Putamen (tissue), 1 donor: ENCODE measurements around the gene RAG1.
A peak's percentile ranks its signal among the peaks of the same experiment; 100 is the strongest.
"Not testable (repeated sequence)": the region's sequence is repeated elsewhere in the genome, so short reads cannot be mapped to it uniquely, and the experiment has no call there.

Source experiments
- DNase-seq: peaks from one replicate; pipeline ENCODE4 v3.0.0-alpha.2; 2016; ENCODE audit warnings: low spot score

RAG1 gene

DNA sequence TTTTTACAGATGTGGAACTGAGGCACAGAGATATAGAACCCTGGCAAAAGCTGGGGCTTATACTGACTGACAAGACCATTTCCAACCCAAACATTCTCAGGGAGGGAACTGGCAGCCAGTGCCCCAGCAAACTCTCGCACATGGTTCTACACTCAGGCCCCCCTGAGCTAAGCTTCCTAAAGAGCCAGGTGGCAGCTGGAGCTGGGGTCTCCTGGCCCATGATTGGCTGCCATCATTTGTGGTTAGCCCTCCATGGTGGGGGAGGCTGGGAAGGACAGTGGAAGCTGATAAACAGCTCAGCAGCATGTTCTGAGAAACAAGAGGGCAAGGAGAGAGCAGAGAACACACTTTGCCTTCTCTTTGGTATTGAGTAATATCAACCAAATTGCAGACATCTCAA, at the start of gene RAG1:
TSS of gene RAG1 (plus strand) at position 314 of the 400 bp plus-strand sequence. CDS start 5,298 bp downstream, outside the sequence.
- no peak for DNase-seq

DNA sequence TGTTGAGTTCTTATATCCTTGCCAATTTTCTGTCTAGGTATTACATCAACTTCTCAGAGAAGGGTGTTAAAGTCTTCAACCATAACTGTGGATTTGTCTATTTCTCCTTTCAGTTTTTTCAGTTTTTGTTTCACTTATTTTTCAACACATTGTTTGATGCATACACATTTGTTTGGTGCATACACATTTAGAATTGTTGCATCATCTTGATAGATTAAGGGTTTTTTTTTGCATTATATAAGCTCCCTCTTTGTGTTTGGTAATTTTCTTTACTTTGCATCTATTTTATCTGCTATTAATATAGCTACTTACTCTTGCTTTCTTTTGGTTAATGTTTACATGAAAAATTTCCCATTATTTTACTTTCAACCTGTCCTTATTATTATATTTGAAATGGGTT, 37.0 kb upstream of the RAG1 start:
- no peak for DNase-seq

DNA sequence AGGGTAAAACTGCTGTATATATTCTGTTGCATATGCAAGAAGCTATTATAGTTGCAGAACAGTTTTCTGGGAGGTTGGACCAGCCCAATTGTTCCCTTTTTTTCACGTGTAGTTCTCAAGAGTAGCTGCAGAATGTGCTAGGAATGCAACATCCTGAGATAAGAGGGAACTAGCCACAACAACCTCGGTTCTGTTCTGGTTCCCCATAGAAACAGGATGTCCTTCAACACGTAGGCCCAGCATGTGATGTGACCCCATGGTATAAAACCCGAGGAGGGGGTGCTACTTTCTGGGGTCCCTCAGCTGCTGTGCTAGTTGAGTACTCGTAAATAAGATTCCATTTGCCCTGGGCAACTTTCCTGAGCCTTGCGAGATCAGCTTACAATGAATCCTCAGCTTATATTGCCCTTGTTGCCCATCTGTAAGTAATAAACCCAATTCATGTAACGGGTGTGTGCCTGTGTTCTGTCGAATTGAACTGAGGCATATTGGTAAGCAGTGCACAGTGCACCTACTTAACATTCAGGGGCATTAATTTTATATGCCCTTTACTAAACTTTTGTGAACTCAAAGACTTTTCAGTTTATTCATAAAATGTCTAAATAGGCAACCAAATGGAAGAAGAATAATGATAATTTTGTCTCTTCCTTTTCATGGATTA, 34.7 kb upstream of the RAG1 start:
- DNase-seq = no peak

DNA sequence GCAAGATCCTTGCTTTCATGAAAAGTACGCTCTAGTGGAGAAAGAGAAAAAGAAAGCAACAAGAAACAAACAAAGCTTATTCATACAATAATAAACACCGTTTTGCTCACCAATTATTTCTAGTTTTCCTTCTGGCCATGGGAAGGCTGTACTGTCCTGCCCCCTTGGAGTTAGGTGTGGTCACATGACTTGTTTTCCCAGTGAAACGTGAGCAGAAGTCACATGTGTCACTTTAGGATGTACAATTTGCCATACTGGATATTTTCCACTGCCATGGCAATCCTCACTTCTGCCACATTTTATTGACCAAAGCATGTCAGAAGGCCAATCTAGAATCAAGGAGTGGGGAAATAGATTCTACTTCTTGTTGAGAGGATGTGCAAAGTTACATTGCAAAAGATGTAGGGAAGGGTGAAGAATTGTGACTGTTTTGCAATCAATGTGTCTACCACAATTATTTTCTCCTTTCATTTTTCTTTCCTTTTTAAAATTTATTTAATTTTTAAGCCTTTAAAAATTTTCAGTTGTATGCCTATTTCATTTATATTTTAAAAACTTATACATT, 33.4 kb upstream of the RAG1 start:
- no peak for DNase-seq

DNA sequence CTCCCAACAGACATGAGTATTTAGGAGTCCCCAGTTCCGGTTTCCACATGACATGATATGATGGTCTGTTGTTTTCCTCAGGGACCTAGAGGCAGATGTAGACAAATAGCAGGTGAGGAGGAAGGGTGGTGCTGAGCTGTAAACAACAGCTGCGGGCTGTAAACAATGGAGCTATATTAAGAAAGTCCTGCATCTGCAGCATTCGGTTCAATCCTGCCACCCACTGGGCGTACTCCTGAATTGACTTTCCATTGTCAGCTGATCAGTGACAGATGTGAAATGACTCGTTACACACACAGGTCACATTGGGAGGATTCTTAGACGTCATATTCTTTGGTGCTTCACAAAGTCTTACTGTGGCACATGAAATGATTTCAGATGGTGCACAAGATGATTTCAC, 26.8 kb upstream of the RAG1 start:
- peak; percentile 30 for DNase-seq

DNA sequence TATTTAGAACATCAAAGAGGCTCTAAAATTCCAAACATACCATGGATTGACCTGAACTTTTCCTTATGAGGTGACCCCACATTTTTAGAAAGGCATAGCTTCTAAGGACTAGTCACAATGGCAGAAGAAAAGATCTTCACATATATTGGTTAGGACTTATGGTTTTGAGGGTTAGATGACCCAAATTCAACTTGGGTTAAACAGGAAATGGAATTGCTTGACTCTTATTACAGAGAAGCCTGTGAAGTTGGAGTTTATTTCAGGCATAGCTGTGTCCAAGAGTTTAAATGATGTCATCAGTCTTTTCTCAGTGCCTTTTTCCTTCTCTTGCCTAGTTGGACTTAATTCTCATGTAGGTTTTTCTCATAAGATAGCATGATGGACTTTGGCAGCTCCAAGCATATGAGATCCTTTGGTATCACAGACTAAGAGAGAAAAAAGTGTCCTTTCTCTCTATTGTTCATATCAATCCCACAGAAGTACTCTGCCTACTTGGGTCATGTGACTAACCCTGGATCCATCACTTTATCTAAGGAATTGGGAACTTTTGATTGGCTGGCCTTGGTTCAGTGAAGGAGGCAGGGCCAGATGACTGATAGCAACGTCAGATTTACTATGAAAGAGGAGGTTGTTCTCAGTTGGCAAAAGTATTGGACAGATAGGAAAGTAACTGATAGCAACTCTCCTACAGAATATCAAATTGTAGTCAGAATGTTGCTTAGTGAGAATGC, 17.3 kb upstream of the RAG1 start:
- DNase-seq = no peak

DNA sequence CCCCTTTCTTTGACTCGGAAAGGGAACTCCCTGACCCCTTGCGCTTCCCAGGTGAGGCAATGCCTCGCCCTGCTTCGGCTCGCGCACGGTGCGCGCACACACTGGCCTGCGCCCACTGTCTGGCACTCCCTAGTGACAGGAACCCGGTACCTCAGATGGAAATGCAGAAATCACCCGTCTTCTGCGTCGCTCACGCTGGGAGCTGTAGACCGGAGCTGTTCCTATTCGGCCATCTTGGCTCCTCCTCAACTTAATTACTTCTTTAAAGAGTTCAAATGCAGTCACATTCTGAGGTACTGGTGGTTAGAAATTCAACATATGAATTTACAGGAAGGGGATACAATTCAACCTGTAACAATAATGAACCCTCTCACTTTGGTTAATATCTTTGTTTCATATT, 10.4 kb upstream of the RAG1 start:
- DNase-seq = not testable (repeated sequence)

DNA sequence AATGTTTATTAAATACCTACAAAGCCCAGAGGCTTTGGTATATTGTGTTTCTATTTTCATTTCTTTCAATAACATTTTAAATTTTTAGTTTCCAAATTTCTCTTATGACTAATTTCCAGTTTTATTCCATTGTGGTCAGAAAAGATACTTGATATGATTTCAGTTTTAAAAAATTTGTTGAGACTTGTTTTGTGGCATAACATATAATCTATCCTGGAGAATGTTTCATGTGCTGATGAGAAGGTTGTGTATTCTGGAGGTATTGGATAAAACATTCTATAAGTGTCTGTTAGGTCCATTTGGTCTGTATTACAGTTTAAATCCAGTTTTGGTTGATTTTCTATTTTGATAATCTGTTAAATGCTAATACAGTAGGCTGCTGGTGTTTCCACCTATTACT, 9.8 kb upstream of the RAG1 start:
- no peak for DNase-seq

DNA sequence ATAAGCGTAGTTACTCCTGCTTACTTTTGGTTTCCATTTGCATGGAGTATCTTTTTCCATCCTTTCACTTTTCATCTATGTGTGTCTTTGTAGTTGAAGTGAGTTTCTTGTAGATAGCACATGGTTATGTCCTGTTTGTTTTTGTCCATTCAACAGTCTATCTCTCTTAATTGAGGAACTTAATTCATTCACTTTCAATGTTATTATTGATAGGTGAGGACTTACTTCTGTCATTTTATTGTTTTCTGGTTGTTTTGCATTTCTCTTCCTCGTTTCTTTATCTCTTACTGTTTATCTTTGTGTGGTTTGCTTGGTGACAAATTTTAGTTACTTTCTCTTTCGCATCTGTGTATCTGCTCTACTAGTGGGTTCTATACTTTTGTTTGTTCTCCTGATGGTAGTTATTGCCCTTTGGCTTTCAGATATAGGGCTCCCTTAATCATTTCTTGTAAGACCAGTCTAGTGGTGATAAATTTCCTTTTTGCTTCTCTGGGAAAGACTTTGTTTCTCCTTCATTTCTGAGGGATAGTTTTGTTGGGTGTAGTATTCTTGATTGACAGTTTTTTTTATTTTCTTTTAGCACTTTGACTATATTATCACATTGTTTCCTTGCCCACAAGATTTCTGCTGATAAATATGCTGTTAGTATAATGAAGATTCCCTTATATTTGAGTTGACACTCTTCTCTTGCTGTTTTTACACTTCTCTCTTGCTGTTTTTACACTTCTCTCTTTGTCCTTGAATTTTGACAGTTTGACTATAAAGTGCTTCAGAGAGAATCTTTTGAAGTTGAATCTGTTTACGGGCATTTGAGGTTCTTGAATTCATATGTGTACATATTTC, 9.0 kb upstream of the RAG1 start:
- DNase-seq = no peak

DNA sequence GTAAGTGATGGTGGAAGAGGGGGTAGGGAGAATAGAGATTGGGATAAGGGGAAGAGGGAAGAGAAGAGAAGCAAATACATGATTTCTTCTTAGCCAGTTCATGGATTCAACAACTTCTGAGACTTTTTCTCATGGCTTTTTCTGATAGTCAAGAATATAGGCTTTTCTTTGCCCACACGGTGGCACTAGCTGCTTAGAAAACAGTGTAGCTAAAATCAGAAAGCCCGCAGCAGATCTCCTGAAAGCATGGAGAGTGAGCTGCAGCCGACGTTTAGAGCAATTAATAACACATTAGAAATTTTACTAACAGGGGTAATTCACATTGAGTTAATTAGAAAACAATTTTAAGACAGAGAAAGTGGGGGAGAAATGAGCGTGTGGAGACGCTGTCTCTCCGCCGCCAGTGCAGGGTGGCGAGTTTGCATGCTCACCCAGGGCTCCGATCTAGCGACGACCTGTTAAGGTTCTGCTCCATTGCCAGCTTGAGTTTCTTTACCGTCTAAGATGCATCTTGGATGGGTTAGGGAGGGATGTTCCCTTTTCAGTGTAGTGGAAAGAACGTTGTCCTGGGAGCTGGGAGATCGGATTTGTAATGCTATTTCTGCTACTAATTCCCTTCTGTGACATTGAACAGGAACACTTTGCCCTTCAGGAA, 3.3 kb upstream of the RAG1 start:
- peak; percentile 61 for DNase-seq

DNA sequence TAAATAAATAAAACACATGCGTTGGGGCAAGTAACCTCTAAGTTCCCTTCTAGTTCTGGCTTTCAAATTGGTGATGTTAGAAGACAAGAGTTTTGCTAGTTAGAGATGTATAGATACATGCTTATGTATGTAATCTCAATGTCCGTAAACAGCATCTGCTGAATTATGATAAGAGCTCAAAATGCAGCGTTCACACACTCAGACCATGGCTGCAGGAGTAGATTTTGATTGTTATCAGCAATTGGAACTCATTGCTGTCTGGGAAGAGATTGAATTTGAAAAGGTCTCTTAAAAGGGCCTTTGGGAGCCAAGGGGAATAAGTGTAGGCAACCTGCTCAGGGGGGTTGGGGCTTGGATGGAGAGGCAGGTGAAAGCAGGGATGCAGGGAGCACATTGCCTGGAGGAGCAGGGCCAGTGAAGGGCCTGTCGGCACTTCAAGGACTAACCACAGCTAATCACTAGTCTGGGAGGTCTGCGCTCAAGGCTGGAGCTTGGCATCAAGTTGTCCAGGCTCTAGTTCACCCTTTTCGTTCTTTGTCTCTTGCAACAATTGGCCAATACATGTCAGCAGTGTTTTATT, 2.7 kb upstream of the RAG1 start:
- DNase-seq = no peak

DNA sequence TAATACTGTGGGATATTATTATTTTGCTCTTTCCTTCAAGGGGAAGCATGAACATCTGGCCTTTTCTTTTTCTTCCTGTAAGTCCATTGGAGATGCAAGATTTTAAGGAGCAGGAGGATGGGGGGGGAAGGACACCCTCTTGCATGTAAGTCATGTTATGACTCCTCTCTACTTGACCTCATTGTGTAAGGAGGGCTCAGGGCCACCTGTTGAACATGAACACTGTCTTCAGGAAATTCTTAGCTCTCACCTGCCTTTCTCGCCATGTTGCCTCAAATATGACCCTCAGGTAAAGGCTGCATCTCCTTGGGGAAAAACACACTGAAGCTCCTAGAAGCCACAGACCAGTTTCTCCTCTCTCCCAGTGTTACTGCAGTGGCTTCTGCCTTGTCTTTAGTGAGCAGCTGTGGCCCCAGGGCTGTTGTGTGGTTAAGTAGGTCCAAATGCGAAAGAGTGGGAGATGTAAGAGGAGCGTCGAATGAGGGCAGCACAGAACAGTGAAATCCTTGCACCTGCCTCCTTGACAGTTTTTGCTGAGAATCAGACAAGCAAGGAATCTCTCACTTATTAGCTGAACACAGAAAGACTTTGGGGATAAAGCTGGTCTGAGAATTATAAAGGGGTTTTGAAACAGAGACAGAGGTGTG, 1.3 kb upstream of the RAG1 start:
- DNase-seq = no peak

DNA sequence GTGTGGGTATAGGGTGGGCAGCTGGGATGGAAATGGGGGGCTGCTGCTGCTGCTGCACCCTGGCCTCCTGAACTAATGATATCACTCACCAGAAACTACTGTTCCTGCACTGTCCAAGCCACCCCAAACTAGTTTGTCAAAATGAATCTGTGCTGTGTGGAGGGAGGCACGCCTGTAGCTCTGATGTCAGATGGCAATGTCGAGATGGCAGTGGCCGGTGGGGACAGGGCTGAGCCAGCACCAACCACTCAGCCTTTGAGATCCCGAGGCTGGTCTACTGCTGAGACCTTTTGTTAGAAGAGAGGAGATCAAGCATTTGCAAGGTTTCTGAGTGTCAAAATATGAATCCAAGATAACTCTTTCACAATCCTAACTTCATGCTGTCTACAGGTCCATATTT, 1.3 kb downstream of the RAG1 start:
- no peak for DNase-seq

DNA sequence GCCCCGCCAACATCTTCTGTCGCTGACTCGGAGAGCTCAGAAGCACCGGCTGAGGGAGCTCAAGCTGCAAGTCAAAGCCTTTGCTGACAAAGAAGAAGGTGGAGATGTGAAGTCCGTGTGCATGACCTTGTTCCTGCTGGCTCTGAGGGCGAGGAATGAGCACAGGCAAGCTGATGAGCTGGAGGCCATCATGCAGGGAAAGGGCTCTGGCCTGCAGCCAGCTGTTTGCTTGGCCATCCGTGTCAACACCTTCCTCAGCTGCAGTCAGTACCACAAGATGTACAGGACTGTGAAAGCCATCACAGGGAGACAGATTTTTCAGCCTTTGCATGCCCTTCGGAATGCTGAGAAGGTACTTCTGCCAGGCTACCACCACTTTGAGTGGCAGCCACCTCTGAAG, 6.7 kb downstream of the RAG1 start:
- no peak for DNase-seq

DNA sequence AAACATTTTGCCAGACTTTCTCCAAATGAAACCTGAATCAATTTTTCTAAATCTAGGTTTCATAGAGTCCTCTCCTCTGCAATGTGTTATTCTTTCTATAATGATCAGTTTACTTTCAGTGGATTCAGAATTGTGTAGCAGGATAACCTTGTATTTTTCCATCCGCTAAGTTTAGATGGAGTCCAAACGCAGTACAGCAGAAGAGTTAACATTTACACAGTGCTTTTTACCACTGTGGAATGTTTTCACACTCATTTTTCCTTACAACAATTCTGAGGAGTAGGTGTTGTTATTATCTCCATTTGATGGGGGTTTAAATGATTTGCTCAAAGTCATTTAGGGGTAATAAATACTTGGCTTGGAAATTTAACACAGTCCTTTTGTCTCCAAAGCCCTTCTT, 9.6 kb downstream of the RAG1 start:
- DNase-seq = no peak

DNA sequence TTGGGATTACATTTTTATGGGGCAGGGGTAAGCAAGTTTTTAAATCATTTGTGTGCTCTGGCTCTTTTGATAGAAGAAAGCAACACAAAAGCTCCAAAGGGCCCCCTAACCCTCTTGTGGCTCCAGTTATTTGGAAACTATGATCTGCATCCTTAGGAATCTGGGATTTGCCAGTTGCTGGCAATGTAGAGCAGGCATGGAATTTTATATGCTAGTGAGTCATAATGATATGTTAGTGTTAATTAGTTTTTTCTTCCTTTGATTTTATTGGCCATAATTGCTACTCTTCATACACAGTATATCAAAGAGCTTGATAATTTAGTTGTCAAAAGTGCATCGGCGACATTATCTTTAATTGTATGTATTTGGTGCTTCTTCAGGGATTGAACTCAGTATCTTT, 10.1 kb downstream of the RAG1 start:
- no peak for DNase-seq

DNA sequence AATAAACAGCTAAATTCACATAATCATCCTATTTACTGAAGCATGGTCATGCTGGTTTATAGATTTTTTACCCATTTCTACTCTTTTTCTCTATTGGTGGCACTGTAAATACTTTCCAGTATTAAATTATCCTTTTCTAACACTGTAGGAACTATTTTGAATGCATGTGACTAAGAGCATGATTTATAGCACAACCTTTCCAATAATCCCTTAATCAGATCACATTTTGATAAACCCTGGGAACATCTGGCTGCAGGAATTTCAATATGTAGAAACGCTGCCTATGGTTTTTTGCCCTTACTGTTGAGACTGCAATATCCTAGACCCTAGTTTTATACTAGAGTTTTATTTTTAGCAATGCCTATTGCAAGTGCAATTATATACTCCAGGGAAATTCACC, 10.7 kb downstream of the RAG1 start:
- DNase-seq = no peak

DNA sequence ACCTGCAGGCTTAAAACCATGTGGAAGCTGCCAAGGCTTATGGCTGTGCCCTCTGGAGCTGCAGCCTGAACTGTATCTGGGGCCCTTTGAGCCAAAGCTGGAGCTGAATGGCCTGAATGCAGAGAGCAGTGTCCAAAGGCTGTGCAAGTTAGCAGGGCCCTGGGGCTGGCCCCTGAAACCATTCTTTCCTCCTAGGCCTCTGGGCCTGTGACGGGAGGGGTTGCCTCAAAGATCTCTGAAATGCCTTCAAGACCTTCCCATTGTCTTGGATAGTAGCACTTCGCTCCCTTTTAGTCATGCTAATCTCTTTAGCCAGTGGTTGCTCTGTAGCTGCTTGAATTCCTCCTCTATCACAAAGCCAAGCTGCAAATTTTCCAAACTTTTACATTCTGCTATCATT, 13.7 kb downstream of the RAG1 start:
- no peak for DNase-seq

DNA sequence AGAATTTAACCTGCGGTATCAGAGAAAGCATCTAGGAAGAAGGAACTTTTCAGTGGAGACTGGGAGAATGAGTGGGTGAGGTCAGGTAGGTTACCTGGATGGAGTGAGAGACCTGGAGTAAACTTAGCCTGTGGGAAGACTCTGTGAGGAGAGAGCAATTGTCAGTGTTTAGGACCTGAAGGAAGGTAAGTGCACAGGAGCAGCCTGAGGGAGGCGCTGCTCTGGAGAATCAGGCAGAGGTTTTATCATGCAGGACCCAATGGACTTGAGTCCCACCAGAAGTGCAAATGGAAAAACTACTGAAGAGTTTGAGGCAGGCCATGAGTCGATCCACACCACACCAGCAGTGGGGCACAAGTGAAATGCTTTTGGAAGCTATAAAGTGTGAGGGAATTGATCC, 15.9 kb downstream of the RAG1 start:
- no peak for DNase-seq

DNA sequence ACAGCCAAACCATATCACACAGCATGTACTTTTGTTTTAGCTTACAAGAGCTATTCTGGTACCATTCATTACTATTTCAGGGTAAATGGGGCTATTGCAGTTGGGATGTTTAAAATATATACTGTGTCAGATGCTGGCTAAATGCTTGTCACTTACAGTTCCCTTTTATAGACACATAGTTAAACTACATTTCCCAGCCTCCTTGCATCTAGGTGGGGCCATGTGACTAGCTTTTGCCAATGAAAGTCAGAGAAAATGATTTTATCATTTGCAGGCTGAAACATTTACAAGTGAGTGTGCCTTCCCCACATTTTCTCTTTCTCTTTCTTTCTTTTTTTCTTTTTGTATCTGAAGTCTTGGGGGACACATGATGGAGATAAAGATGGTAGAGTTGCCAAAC, 18.7 kb downstream of the RAG1 start:
- DNase-seq = no peak

DNA sequence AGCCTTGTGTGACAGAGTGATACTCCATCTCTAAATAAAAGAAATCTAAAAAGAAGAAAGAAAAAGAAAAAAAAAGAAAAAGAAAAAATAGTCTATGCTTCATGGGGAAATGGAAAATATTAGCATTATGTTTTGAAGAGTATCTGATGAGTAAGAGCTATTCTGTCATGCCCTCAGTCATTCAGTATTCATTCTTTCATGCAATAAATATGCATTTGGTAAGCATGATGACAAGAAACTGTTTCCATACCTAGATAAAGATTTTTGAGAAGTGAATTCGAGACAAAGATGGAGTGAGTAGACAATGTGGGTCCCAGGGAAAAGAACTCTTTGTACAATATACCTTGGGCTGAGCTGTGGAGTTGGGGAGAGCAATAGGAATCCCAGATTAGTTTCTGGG, 20.3 kb downstream of the RAG1 start:
- DNase-seq = no peak
